Upper lobe of left lung (tissue), 6 donors: ENCODE results near the gene PLPP6. TPM values are rescaled to one million over a fixed set of nuclear protein-coding genes. Genes with fewer than 3 reads are reported as not detected.

Experiments
- ATAC-seq, 2 donors: fragments of 200-7000 bp; cut with Tn5 transposase; one replicate each; pipeline ENCODE4 v1.9.1; 2022; ENCODE audit warnings: mild to moderate bottlenecking in 2 of 2, moderate library complexity in 2 of 2; ENCODE audit not compliant: low FRiP score in 2 of 2
- DNase-seq, 2 donors: peaks; one replicate each; pipeline ENCODE4 v3.0.0-alpha.2; 2019 to 2020
- H3K27ac ChIP-seq, 4 donors: fragments of 200-600 bp; sonication (generic); one replicate each; pipeline ENCODE4 v1.5.1; 2016 to 2019
- H3K27me3 ChIP-seq, 4 donors: fragments of 200-600 bp; sonication (generic); one replicate each; pipeline ENCODE4 v1.5.1; 2017 to 2019
- H3K36me3 ChIP-seq, 4 donors: fragments of 200-600 bp; sonication (generic); one replicate each; pipeline ENCODE4 v1.5.1; 2016 to 2019
- H3K4me1 ChIP-seq, 4 donors: fragments of 200-600 bp; sonication (generic); one replicate each; pipeline ENCODE4 v1.5.1; 2018 to 2019
- H3K4me3 ChIP-seq, 4 donors: fragments of 200-600 bp; sonication (generic); one replicate each; pipeline ENCODE4 v1.5.1; 2017 to 2019; ENCODE audit warnings: mild to moderate bottlenecking in 2 of 4, moderate library complexity in 1 of 4
- H3K9me3 ChIP-seq, 4 donors: fragments of 200-600 bp; sonication (generic); one replicate each; pipeline ENCODE4 v1.5.1; 2018 to 2019
- EP300 ChIP-seq, 4 donors: sonication (generic); formaldehyde crosslinking; IDR thresholded peaks; one replicate each; pipeline ENCODE4 v1.5.1; 2017; ENCODE audit warnings: antibody characterized with exemption in 4 of 4, control low read depth in 2 of 4
- POLR2A ChIP-seq, 4 donors: fragments of 450-650 bp; IDR thresholded peaks; one replicate each; pipeline ENCODE4 v1.5.1; 2016 to 2017; ENCODE audit warnings: antibody characterized with exemption in 4 of 4, mild to moderate bottlenecking in 2 of 4
- POLR2AphosphoS5 ChIP-seq, 2 donors: sonication (generic); formaldehyde crosslinking; IDR thresholded peaks; one replicate each; pipeline ENCODE4 v1.5.1; 2017; ENCODE audit warnings: antibody characterized with exemption in 2 of 2
- WGBS, 2 donors: methylation state at CpG; one replicate each; pipeline ENCODE4 v1.1.5; 2017 to 2018; 5-methylcytosine and 5-hydroxymethylcytosine counted together
- total RNA-seq, 6 donors: library from RNA; depleted of rRNA in 4 of 6; stranded (reverse); fragments of >200 nt in 4 of 6; gene quantifications; one replicate each; pipeline versions ENCODE4 v1.1.0 to v1.2.1, GENCODE V29; 2016 to 2021
- TF ChIP-seq, protein P1 (sequence below), 6 experiments: fragments of 450-650 bp in 4 of 6; fragments of 200-600 bp in 2 of 6; sonication (generic) in 2 of 6; IDR thresholded peaks; one replicate each; pipeline ENCODE4 v1.5.1; 2016 to 2019; ENCODE audit warnings: antibody characterized with exemption in 6 of 6
- donor health status: DM: no; HTN: no; CAD: no; lungs with moderate emphysema.
- donor health status: DM: no; HTN: yes; CAD: no; lungs with severe emphysema.

PLPP6 gene
- total RNA-seq: 1 to 10 TPM; 2.1 to 7.6 (median 5.9) TPM

- TF ChIP-seq, protein P1, sequence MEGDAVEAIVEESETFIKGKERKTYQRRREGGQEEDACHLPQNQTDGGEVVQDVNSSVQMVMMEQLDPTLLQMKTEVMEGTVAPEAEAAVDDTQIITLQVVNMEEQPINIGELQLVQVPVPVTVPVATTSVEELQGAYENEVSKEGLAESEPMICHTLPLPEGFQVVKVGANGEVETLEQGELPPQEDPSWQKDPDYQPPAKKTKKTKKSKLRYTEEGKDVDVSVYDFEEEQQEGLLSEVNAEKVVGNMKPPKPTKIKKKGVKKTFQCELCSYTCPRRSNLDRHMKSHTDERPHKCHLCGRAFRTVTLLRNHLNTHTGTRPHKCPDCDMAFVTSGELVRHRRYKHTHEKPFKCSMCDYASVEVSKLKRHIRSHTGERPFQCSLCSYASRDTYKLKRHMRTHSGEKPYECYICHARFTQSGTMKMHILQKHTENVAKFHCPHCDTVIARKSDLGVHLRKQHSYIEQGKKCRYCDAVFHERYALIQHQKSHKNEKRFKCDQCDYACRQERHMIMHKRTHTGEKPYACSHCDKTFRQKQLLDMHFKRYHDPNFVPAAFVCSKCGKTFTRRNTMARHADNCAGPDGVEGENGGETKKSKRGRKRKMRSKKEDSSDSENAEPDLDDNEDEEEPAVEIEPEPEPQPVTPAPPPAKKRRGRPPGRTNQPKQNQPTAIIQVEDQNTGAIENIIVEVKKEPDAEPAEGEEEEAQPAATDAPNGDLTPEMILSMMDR (IDR thresholded peaks at IDR 0.05): peak; percentile 12 to 76 (median 48)
- peak; percentile 20 to 82 (median 49) for TF ChIP-seq POLR2A (IDR thresholded peaks at IDR 0.05)
- TF ChIP-seq EP300 (IDR thresholded peaks at IDR 0.05): no peak
- peak; percentile 84 to 91 for TF ChIP-seq POLR2AphosphoS5 (IDR thresholded peaks at IDR 0.05)
- 1 to 7% methylated on average over 11 to 49 of the region's 70 CpGs for WGBS, 2 donors
- no peaks in the 10 kb centered on the region for H3K27me3 ChIP-seq
- DNase-seq: peak; percentile 94
- ATAC-seq: peak; percentile 94 to 95
- peaks cover 38 to 53% (median 46%) of the 10 kb centered on the region in 4 donors for H3K4me1 ChIP-seq
- peak within 1 kb of the TSS; percentile 68 to 97 (median 86) for H3K4me3 ChIP-seq
- H3K9me3 ChIP-seq: no peaks in the 10 kb centered on the region
- H3K36me3 ChIP-seq: no peaks in the 10 kb centered on the region
- peak within 1 kb of the TSS; percentile 85 to 93 (median 89) for H3K27ac ChIP-seq
Measured at GRCh38 chr9:4662108-4662988, at the start of gene PLPP6. Gene PLPP6, plus strand, starts transcription at chr9:4662294. Its CDS starts 82 bp downstream, at chr9:4662376.

DNA sequence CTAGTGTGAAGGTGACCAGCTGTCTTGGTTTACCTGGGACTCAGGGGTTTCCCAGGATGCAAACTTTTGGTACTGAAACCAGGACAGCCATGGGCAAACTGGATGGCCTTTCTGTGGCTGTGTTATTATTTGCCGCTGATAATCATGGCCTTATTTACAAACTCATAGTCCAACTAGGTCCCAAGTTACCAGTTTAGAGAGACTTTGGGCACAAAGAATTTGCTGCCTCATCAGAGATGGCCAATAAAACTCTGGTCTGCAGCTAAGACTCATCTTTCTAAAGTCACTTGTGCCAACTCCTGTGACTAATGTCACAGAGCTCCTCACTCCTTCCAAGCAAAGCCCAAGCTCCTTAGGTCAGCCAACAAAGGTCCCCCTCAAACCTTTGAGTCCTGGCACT lies 47.5 kb upstream of the PLPP6 start:
- 100% methylated on average over 1 of the region's 1 CpG for WGBS, 2 donors
- no peak for ATAC-seq
- no peak for TF ChIP-seq POLR2A (IDR thresholded peaks at IDR 0.05)
- no peak for TF ChIP-seq EP300 (IDR thresholded peaks at IDR 0.05)
- TF ChIP-seq, protein P1 (IDR thresholded peaks at IDR 0.05): no peak
- no peak for TF ChIP-seq POLR2AphosphoS5 (IDR thresholded peaks at IDR 0.05)

GRCh38 chr9:4615251-4615650 lies 46.8 kb upstream of the PLPP6 start:
- WGBS, 2 donors: 69 to 77% methylated on average over 4 of the region's 4 CpGs
- Histone ChIP-seq H3K4me3 (no peak overlapping the region), H3K36me3 (peaks cover 0 to 12% (median 4%) of the 10 kb centered on the region in 4 donors), H3K9me3 (no peaks in the 10 kb centered on the region), H3K27ac (no peak overlapping the region), H3K4me1 (no peaks in the 10 kb centered on the region), H3K27me3 (no peaks in the 10 kb centered on the region)
- no peak for TF ChIP-seq EP300 (IDR thresholded peaks at IDR 0.05)
- TF ChIP-seq, protein P1 (IDR thresholded peaks at IDR 0.05): no peak
- TF ChIP-seq POLR2A (IDR thresholded peaks at IDR 0.05): no peak
- TF ChIP-seq POLR2AphosphoS5 (IDR thresholded peaks at IDR 0.05): no peak
- DNase-seq (no peak), ATAC-seq (peak in 1 of 2 donors; percentile 62)

More for the DNA sequence above, 47.5 kb upstream of the PLPP6 start:
- H3K9me3 ChIP-seq: no peaks in the 10 kb centered on the region
- peaks cover 0 to 12% (median 4%) of the 10 kb centered on the region in 4 donors for H3K36me3 ChIP-seq
- H3K4me1 ChIP-seq: no peaks in the 10 kb centered on the region
- no peak for DNase-seq
- no peak overlapping the region for H3K27ac ChIP-seq
- H3K27me3 ChIP-seq: no peaks in the 10 kb centered on the region
- H3K4me3 ChIP-seq: no peak overlapping the region

DNA sequence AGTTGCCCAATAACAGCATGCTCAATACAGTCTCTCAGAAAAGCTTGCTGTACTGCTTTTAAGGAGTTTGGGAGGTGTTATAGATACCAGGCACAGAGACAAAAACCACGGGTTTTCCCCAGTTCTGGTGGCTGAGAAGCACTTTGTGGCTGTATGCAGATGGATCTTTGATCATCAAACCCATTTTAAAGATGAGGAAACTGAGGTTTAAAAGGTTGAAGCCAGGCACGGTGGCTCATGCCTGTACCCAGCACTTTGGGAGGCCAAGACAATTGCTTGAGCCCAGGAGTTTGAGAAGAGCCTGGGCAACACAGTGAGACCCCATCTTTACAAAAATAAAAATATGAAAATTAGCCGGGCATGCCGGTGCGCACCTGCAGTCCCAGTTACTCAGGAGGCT lies 46.3 kb upstream of the PLPP6 start:
- Histone ChIP-seq H3K36me3 (peaks cover 0 to 12% (median 4%) of the 10 kb centered on the region in 4 donors), H3K27ac (no peak overlapping the region), H3K4me3 (no peak overlapping the region), H3K4me1 (no peaks in the 10 kb centered on the region), H3K9me3 (no peaks in the 10 kb centered on the region), H3K27me3 (no peaks in the 10 kb centered on the region)
- TF ChIP-seq POLR2AphosphoS5 (IDR thresholded peaks at IDR 0.05) (no peak), POLR2A (IDR thresholded peaks at IDR 0.05) (no peak), EP300 (IDR thresholded peaks at IDR 0.05) (no peak)
- TF ChIP-seq, protein P1 (IDR thresholded peaks at IDR 0.05): no peak
- no peak for DNase-seq
- WGBS, 2 donors: 77 to 85% methylated on average over 5 of the region's 5 CpGs
- no peak for ATAC-seq
